Loucy (cell line): ENCODE measurements around the gene LCMT1.

ENCODE experiments used
- H2AFZ ChIP-seq: fragments of 200-600 bp; sonication (generic); 2 replicates; pipeline ENCODE4 v1.6.0; 2016; ENCODE audit warnings: antibody characterized with exemption, mild to moderate bottlenecking, low read length, moderate library complexity
- H3F3A ChIP-seq: fragments of 200-600 bp; 2 replicates; pipeline ENCODE4 v1.6.0; 2016; ENCODE audit warnings: antibody characterized with exemption, low read depth, mild to moderate bottlenecking
- H3K27me3 ChIP-seq: fragments of 200-600 bp; sonication (generic); 2 replicates; pipeline ENCODE4 v1.6.1; 2014; ENCODE audit warnings: low read length, mild to moderate bottlenecking; ENCODE audit not compliant: insufficient read depth, poor library complexity, severe bottlenecking
- H3K36me3 ChIP-seq: fragments of 200-600 bp; sonication (generic); 2 replicates; pipeline ENCODE4 v1.6.1; 2016; ENCODE audit warnings: low read length; ENCODE audit not compliant: insufficient read depth
- H3K4me1 ChIP-seq: fragments of 200-600 bp; sonication (generic); 2 replicates; pipeline ENCODE4 v1.5.1; 2014; ENCODE audit warnings: low read length, mild to moderate bottlenecking; ENCODE audit not compliant: insufficient read depth, poor library complexity, severe bottlenecking
- H3K4me2 ChIP-seq: fragments of 200-600 bp; sonication (generic); 2 replicates; pipeline ENCODE4 v1.6.0; 2014; ENCODE audit warnings: antibody characterized with exemption, low read length, low read depth, mild to moderate bottlenecking; ENCODE audit not compliant: poor library complexity, severe bottlenecking
- H3K4me3 ChIP-seq: fragments of 200-600 bp; sonication (generic); 2 replicates; pipeline ENCODE4 v1.5.1; 2014; ENCODE audit warnings: low read length, mild to moderate bottlenecking, mixed read lengths; ENCODE audit not compliant: poor library complexity, severe bottlenecking
- H3K79me2 ChIP-seq: fragments of 200-600 bp; sonication (generic); 2 replicates; pipeline ENCODE4 v1.6.1; 2014; ENCODE audit warnings: low read length; ENCODE audit not compliant: insufficient read depth
- H3K9ac ChIP-seq: fragments of 200-600 bp; sonication (generic); 2 replicates; pipeline ENCODE4 v1.6.0; 2014; ENCODE audit warnings: mild to moderate bottlenecking, low read depth, low read length, moderate library complexity; ENCODE audit not compliant: poor library complexity, severe bottlenecking
- H3K9me2 ChIP-seq: fragments of 200-600 bp; sonication (generic); replicated peaks from 2 replicates; pipeline ENCODE4 v1.6.1; 2016; ENCODE audit warnings: low read depth, low read length, mixed read lengths
- H3K9me3 ChIP-seq: fragments of 200-600 bp; sonication (generic); 2 replicates; pipeline ENCODE4 v1.6.1; 2014; ENCODE audit warnings: mild to moderate bottlenecking, antibody characterized with exemption, low read length, low read depth; ENCODE audit not compliant: insufficient read depth
- H4K20me1 ChIP-seq: fragments of 200-600 bp; sonication (generic); 2 replicates; pipeline ENCODE4 v1.6.0; 2014; ENCODE audit warnings: antibody characterized with exemption, low read length, mild to moderate bottlenecking; ENCODE audit not compliant: insufficient read depth, poor library complexity, severe bottlenecking
- EZH2phosphoT487 ChIP-seq: fragments of 200-600 bp; IDR thresholded peaks from 2 replicates; pipeline ENCODE4 v1.6.1; 2018; ENCODE audit warnings: antibody characterized with exemption, mild to moderate bottlenecking, moderate library complexity, borderline replicate concordance
- TF ChIP-seq, protein P1 (sequence below): fragments of 200-600 bp; sonication (generic); conservative IDR thresholded peaks from 2 replicates; pipeline ENCODE4 v1.5.1; 2014; ENCODE audit warnings: mild to moderate bottlenecking, antibody characterized with exemption, low read length

LCMT1 gene

DNA sequence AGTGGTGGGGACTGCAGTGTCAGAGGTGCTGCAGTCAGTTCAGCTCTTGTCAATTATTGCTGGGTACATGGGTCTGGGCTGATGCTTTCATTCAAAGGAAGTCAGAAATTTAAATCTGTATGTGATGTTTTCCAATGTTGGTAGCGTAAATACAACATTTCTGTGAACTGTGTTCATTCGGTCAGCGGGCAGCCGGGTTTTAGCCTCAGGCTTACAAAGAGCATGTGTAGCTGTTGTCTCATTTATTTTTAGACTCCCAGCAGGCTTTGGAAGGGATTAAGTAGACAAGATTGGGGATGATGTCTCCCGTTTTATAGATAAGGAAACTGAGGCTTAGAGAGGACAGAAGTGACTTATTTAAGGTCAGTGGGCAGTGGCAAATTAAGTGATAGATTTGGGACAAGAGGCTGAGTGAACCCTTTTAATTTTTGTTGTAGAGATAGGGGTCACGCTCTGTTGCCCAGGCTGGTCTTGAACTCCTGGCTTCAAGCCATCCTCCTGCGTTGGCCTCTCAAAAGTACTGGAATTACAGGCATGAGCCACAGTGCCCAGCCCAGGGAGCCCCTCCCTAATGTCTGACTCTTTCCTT lies 113.3 kb downstream of the LCMT1 start:
- H2AFZ ChIP-seq = no peak overlapping the region
- H4K20me1 ChIP-seq = no peaks in the 10 kb centered on the region
- no peak overlapping the region for H3K4me2 ChIP-seq
- no peaks in the 10 kb centered on the region for H3K27me3 ChIP-seq
- H3K79me2 ChIP-seq = no peaks in the 10 kb centered on the region
- TF ChIP-seq EZH2phosphoT487 = no peak
- TF ChIP-seq, protein P1, sequence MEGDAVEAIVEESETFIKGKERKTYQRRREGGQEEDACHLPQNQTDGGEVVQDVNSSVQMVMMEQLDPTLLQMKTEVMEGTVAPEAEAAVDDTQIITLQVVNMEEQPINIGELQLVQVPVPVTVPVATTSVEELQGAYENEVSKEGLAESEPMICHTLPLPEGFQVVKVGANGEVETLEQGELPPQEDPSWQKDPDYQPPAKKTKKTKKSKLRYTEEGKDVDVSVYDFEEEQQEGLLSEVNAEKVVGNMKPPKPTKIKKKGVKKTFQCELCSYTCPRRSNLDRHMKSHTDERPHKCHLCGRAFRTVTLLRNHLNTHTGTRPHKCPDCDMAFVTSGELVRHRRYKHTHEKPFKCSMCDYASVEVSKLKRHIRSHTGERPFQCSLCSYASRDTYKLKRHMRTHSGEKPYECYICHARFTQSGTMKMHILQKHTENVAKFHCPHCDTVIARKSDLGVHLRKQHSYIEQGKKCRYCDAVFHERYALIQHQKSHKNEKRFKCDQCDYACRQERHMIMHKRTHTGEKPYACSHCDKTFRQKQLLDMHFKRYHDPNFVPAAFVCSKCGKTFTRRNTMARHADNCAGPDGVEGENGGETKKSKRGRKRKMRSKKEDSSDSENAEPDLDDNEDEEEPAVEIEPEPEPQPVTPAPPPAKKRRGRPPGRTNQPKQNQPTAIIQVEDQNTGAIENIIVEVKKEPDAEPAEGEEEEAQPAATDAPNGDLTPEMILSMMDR = no peak
- no peaks in the 10 kb centered on the region for H3K9me2 ChIP-seq
- H3F3A ChIP-seq = no peaks in the 10 kb centered on the region
- H3K4me1 ChIP-seq = peaks cover 7% of the 10 kb centered on the region
- no peak overlapping the region for H3K4me3 ChIP-seq
- no peaks in the 10 kb centered on the region for H3K36me3 ChIP-seq
- no peaks in the 10 kb centered on the region for H3K9me3 ChIP-seq
- H3K9ac ChIP-seq = no peak overlapping the region
